Neural progenitor cell (in vitro differentiated cells): ENCODE measurements around the gene ZDHHC7. TPM values are rescaled to one million over a fixed set of nuclear protein-coding genes. Genes with fewer than 3 reads are reported as not detected.

Experiments used
- DNase-seq: peaks from one replicate; pipeline ENCODE4 v3.0.0-alpha.2; 2016; ENCODE audit warnings: low spot score
- H2AFZ ChIP-seq: fragments of 200-600 bp; sonication (generic); replicated peaks from 2 replicates; pipeline ENCODE4 v1.6.1; 2016; ENCODE audit warnings: antibody characterized with exemption
- H3F3A ChIP-seq: fragments of 200-600 bp; sonication (generic); 2 replicates; pipeline ENCODE4 v1.6.1; 2016; ENCODE audit warnings: antibody characterized with exemption, low read depth
- H3K27ac ChIP-seq: fragments of 200-600 bp; sonication (generic); 2 replicates; pipeline ENCODE4 v1.5.1; 2016; ENCODE audit warnings: mild to moderate bottlenecking
- H3K27me3 ChIP-seq: fragments of 200-600 bp; sonication (generic); 2 replicates; pipeline ENCODE4 v1.6.1; 2016; ENCODE audit warnings: mild to moderate bottlenecking, moderate library complexity
- H3K36me3 ChIP-seq: fragments of 200-600 bp; sonication (generic); 2 replicates; pipeline ENCODE4 v1.5.1; 2016
- H3K4me1 ChIP-seq: fragments of 200-600 bp; sonication (generic); 2 replicates; pipeline ENCODE4 v1.6.1; 2016; ENCODE audit warnings: mixed run types
- H3K4me2 ChIP-seq: fragments of 200-600 bp; sonication (generic); 2 replicates; pipeline ENCODE4 v1.6.1; 2016
- H3K4me3 ChIP-seq: fragments of 200-600 bp; sonication (generic); 2 replicates; pipeline ENCODE4 v1.5.1; 2016
- H3K79me2 ChIP-seq: fragments of 200-600 bp; sonication (generic); 2 replicates; pipeline ENCODE4 v1.6.1; 2016; ENCODE audit warnings: low read depth
- H3K9ac ChIP-seq: fragments of 200-600 bp; sonication (generic); 2 replicates; pipeline ENCODE4 v1.6.1; 2016
- H3K9me3 ChIP-seq: fragments of 200-600 bp; sonication (generic); 2 replicates; pipeline ENCODE4 v1.5.1; 2016; ENCODE audit warnings: low read depth
- H4K20me1 ChIP-seq: fragments of 200-600 bp; sonication (generic); 2 replicates; pipeline ENCODE4 v1.6.1; 2016; ENCODE audit warnings: low read depth
- H3K27ac Mint-ChIP-seq: 3 replicates; pipeline ENCODE4 v1.8.0; 2021; ENCODE audit warnings: mixed read lengths
- H3K27me3 Mint-ChIP-seq: 2 replicates; pipeline ENCODE4 v1.8.0; 2022; ENCODE audit warnings: low read depth, mild to moderate bottlenecking, inconsistent platforms, moderate library complexity, mixed read lengths; ENCODE audit not compliant: insufficient read depth
- H3K36me3 Mint-ChIP-seq: 3 replicates; pipeline ENCODE4 v1.8.0; 2021; ENCODE audit warnings: mixed read lengths
- H3K4me1 Mint-ChIP-seq: 3 replicates; pipeline ENCODE4 v1.8.0; 2021; ENCODE audit warnings: mixed read lengths
- H3K4me3 Mint-ChIP-seq: 3 replicates; pipeline ENCODE4 v1.8.0; 2021; ENCODE audit warnings: mild to moderate bottlenecking, moderate library complexity, mixed read lengths
- H3K9me3 Mint-ChIP-seq: 3 replicates; pipeline ENCODE4 v1.8.0; 2020; ENCODE audit warnings: mixed read lengths
- CTCF ChIP-seq: fragments of 200-600 bp; sonication (generic); IDR thresholded peaks from 2 replicates; pipeline ENCODE4 v1.5.1; 2017; ENCODE audit warnings: antibody characterized with exemption, mild to moderate bottlenecking
- EZH2 ChIP-seq: fragments of 200-600 bp; sonication (generic); IDR thresholded peaks from 2 replicates; pipeline ENCODE4 v1.6.1; 2017; ENCODE audit warnings: antibody characterized with exemption, mild to moderate bottlenecking, moderate library complexity
- EZH2phosphoT487 ChIP-seq: fragments of 200-600 bp; sonication (generic); IDR thresholded peaks from 2 replicates; pipeline ENCODE4 v1.6.1; 2017; ENCODE audit warnings: antibody characterized with exemption
- total RNA-seq: library from RNA; depleted of rRNA; stranded (reverse); fragments of >200 nt; gene quantifications from 2 replicates; pipeline ENCODE4 v1.2.3, GENCODE V29; 2015; ENCODE audit warnings: low replicate concordance

The ZDHHC7 gene
- total RNA-seq, 1 donor from 2014 or later = 57.0 TPM

GRCh38 chr16:84964386-84965128 is 46.8 kb downstream of the ZDHHC7 start:
- H3K9ac ChIP-seq = no peak overlapping the region
- H3K9me3 ChIP-seq = no peaks in the 10 kb centered on the region
- no peak overlapping the region for H3K27ac Mint-ChIP-seq
- no peaks in the 10 kb centered on the region for H3K79me2 ChIP-seq
- no peaks in the 10 kb centered on the region for H3K36me3 ChIP-seq
- no peaks in the 10 kb centered on the region for H3K27me3 ChIP-seq
- peaks cover 10% of the 10 kb centered on the region for H3F3A ChIP-seq
- no peak overlapping the region for H3K4me2 ChIP-seq
- no peak overlapping the region for H3K27ac ChIP-seq
- no peak overlapping the region for H3K4me3 ChIP-seq
- no peak overlapping the region for H3K4me3 Mint-ChIP-seq
- no peaks in the 10 kb centered on the region for H4K20me1 ChIP-seq
- TF ChIP-seq EZH2phosphoT487 = no peak
- no peak for TF ChIP-seq EZH2
- TF ChIP-seq CTCF = no peak
- H3K4me1 Mint-ChIP-seq = peaks cover 22% of the 10 kb centered on the region
- H3K27me3 Mint-ChIP-seq = peaks cover 10% of the 10 kb centered on the region
- H3K4me1 ChIP-seq = no peaks in the 10 kb centered on the region
- H3K36me3 Mint-ChIP-seq = no peaks in the 10 kb centered on the region
- peaks cover 7% of the 10 kb centered on the region for H3K9me3 Mint-ChIP-seq
- H2AFZ ChIP-seq = no peak overlapping the region
- no peak for DNase-seq

GRCh38 chr16:84963066-84963465 is 48.3 kb downstream of the ZDHHC7 start:
- no peaks in the 10 kb centered on the region for H3K27me3 ChIP-seq
- H3K27me3 Mint-ChIP-seq = peaks cover 10% of the 10 kb centered on the region
- no peaks in the 10 kb centered on the region for H4K20me1 ChIP-seq
- H3K4me3 Mint-ChIP-seq = no peak overlapping the region
- H3K9me3 ChIP-seq = no peaks in the 10 kb centered on the region
- H3K4me1 ChIP-seq = no peaks in the 10 kb centered on the region
- peaks cover 10% of the 10 kb centered on the region for H3F3A ChIP-seq
- no peak for TF ChIP-seq EZH2
- TF ChIP-seq EZH2phosphoT487 = no peak
- TF ChIP-seq CTCF = no peak
- H3K36me3 Mint-ChIP-seq = no peaks in the 10 kb centered on the region
- H3K4me3 ChIP-seq = no peak overlapping the region
- no peak overlapping the region for H3K4me2 ChIP-seq
- H3K9me3 Mint-ChIP-seq = peaks cover 7% of the 10 kb centered on the region
- H2AFZ ChIP-seq = peak overlapping the region; percentile 79
- peaks cover 22% of the 10 kb centered on the region for H3K4me1 Mint-ChIP-seq
- peak overlapping the region; percentile 29 for H3K27ac Mint-ChIP-seq
- no peaks in the 10 kb centered on the region for H3K36me3 ChIP-seq
- no peaks in the 10 kb centered on the region for H3K79me2 ChIP-seq
- no peak overlapping the region for H3K9ac ChIP-seq
- no peak for DNase-seq
- no peak overlapping the region for H3K27ac ChIP-seq

- H3K79me2 ChIP-seq = no peaks in the 10 kb centered on the region
- Mint-ChIP-seq H3K4me3 (no peak overlapping the region), H3K27ac (no peak overlapping the region), H3K27me3 (peaks cover 7% of the 10 kb centered on the region), H3K36me3 (no peaks in the 10 kb centered on the region), H3K4me1 (peaks cover 17% of the 10 kb centered on the region), H3K9me3 (peaks cover 6% of the 10 kb centered on the region)
- no peaks in the 10 kb centered on the region for H4K20me1 ChIP-seq
- H3K36me3 ChIP-seq = no peaks in the 10 kb centered on the region
- peaks cover 8% of the 10 kb centered on the region for H3F3A ChIP-seq
- H3K27ac ChIP-seq = no peak overlapping the region
- H2AFZ ChIP-seq = no peak overlapping the region
- H3K27me3 ChIP-seq = no peaks in the 10 kb centered on the region
- no peak for TF ChIP-seq EZH2
- no peak for TF ChIP-seq EZH2phosphoT487
- TF ChIP-seq CTCF = no peak
- H3K9ac ChIP-seq = no peak overlapping the region
- H3K4me1 ChIP-seq = no peaks in the 10 kb centered on the region
- no peaks in the 10 kb centered on the region for H3K9me3 ChIP-seq
- no peak overlapping the region for H3K4me3 ChIP-seq
- no peak overlapping the region for H3K4me2 ChIP-seq
- DNase-seq = no peak
These were observed 50.4 kb downstream of the ZDHHC7 start for GRCh38 chr16:84960942-84961341.
